HUDEP-2 (cell line): ENCODE data around the gene MYBPH.

Experiments
- DNase-seq, 76 experiments: peaks; one replicate each; lab custom pipeline; 2025; ENCODE audit not compliant: unreplicated experiment in 76 of 76; lab: John Stamatoyannopoulos, UW

Gene MYBPH

DNA sequence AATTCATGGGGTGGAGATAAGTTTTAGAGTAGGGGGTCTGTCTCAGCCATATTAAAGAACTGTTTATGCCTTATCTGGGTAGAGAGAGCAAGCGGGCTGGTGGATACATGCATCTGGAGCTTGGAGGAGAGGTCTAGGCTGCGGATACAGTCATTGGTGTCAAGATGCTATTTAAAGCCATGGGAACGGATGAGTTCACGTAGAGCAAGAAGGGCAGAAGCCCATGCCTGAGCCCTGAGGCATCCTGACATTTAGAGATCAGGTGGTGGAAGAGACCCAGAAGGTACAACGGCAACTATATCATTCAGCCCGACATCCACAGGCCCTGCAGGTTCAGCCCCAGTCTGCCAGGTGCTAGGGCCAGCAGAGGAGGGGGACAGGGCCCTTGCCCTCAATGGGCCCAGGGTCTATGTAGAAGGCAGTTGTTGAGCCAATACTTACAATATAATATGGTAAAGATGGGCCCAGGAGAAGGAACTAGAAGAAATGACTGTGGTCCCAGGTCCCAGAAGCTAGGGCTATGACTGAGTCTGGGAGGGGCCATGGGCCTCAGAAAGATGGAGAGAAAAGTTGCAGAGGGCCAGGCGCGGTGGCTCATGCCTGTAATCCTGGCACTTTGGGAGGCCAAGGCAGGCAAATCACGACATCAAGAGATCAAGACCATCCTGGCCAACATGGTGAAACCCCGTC is 26.0 kb upstream of the MYBPH start:
- DNase-seq = no peak

DNA sequence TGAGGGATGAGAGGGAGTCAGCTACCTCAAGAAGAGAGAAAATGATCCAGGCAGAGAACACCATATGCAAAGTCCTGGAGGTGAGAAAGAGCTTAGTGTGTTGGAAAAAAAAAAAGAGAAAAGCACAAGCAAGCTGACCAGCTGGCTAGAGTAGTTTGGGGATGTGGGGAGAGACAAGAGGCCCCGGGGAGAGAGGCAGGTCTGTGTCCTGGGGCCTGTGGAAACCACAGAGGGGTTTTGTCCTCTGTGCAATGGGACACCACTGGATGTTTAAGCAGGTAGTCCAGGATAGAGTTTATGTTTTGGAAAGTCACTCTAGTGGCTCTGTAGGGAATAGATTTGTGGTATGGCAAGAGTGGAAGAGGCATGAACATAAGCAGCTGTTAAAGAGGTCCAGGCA is 25.3 kb upstream of the MYBPH start:
- DNase-seq = no peak

DNA sequence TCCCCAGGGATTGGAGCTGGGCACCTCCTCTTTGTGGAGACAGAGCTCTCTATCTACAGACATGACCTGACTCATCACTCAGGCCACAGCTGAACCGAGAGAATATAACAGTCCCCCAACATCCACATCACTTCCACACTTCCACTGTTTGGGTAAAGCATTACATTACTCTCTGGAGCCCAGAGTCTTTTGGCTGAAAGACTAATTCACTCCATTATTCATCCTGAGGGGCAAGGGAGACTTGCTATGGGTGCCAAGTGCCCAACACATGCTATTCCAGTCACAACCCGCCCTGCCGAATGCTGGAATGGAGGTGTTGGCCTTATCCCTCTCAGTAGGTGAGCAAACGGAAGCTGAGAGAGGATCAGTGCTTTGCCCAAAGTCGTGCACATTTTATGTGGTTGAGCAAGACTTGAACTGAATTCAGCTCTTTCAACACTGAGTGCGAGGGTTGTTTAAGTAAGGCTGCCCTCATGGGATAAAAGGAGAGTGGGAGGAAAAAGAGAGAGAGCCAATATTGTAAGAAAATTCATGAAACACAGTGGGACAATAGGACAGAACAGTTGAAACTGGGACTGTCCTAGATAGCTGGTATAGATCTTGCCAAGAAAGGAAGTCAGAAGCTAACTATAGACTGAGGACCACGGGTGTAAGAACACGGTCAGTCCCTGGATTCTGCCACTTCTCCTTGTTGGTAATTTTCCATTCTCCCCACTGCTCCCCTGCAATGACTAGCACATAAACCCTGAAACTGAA is 24.4 kb upstream of the MYBPH start:
- no peak for DNase-seq

DNA sequence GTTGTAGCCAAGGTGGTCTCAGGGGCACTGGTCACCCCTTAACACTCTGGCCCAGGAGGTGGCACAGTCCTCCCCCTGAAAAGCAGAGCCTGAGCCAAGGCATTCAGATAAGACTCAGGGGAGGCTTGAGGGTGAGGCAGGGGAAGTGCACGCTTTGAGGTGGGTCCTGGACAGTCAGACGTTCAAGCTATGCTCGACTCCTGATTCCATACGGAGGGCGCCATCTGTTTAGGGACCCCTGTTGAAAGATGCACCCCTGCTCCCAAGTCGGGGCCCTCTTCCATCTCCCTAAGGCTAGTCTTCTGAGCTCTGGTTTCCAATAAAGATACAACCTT is 23.8 kb upstream of the MYBPH start:
- DNase-seq = no peak

DNA sequence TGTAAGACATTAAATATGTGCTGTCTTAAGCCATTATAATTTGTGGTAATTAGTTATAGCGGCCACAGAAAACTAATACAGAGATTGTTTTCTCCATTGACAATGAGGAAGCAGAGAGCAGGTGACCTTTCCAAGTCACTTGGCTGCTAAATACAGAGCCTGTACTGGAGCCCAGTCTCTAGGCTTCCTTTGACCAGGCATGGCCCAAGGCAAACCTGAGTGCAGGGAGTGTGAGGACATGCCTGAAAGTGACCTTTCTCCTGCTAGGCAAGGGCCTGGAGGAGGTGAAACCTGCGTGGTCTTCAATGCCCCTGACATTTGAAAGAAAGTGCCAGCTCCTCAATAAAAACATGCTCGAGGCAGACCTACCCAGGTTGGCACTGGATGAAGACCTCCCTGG is 23.4 kb upstream of the MYBPH start:
- no peak for DNase-seq

DNA sequence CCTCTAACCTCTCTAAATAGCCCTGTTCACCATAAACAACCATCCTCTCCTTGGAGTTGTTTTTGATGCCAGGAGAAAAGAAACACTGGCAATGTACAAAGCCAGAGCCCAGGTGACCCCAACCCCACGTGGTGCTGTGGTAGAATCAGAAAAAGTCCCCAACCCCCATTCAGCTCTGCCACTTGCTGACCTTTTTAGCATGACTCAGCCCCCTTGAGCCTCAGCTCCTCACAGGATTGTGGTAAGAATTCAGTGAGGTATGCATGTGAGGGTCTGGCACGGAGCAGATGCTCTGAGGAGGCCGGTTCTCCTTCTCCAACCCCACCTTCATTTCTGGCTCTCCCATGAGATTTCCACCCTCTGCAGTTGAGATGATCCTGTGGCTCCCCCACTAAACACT is 22.0 kb upstream of the MYBPH start:
- DNase-seq = no peak

DNA sequence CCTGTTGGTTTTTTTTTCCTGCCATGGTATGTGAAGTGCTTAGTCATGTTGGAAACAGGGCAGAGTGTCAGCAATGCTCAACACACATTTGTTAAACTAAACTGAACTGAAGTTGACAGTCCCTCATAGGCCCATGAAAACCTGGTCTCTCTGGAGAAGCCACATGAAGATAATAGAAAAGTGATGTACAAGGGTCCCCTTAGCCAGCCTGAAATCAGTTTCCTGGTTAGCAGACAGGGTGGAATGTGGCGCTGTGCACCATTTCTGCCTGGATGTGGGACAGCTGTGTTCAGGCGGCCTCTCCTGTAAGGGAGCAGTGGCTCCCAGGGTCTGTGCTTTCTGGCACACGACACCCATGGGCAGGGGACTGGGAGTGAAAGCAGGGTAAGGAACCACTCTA is 20.7 kb upstream of the MYBPH start:
- no peak for DNase-seq

DNA sequence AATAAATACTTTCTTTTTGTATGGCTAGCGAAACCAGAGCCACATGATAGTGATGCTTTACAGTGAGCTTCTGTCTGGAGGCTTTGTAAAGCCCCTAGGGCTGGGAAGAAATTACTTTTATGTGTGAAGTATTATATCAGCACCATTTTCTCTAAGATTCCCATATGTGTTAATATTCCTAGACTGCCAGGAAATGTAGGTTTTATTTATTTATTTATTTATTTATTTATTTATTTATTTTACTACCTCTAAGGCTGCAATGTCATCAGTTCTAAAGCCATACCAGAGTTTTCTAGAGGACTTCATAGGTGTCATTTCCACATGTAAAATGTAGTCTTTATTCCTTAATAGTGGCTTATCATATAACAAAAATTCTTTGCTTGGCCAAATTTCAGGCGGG is 15.3 kb upstream of the MYBPH start:
- DNase-seq = no peak

DNA sequence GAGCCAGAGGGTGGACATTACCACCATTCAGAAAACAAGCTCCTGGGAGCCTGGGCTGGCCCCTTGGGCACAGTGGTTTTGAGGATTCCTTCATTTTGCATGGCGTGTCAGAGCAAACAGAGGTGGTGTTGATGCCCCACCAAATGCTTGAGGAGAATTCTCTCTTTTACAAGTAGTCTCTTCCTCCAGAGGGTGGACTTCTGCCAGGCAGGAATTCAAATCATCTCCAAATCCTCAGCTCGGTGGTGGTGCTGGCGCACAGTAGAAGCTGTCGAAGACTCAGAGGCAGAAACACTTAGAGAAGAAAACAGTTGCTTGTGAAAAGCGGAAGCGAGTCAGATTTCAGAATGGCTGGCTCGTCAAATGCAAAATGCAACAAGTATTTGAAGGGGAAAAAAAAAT is 14.3 kb upstream of the MYBPH start:
- DNase-seq = no peak

DNA sequence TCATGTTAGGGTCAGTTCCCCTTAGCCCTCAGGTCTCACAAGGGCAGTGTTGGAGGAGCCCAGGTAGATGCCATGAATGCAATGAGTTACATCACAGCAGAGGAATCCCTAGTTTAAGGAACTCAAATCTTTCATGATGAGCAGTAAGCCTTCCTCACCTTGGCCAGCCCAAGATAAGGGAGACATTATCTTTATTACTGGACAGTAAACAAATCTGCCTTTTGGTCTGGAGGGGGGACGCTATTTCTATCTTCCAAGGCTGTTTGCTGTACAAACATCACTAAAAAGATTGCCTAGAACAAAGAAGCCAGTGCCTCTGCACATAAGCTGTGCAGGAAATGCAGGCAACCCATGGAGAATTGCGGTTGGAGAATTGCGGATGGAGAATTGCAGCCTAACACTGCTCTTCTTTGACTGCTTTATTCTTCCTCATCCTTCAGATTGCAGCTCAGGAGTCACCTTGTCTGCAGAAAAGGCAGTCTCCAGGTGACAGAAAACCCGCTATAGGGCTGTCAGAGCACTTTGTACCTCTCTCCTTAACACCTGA is 13.1 kb upstream of the MYBPH start:
- DNase-seq = no peak

DNA sequence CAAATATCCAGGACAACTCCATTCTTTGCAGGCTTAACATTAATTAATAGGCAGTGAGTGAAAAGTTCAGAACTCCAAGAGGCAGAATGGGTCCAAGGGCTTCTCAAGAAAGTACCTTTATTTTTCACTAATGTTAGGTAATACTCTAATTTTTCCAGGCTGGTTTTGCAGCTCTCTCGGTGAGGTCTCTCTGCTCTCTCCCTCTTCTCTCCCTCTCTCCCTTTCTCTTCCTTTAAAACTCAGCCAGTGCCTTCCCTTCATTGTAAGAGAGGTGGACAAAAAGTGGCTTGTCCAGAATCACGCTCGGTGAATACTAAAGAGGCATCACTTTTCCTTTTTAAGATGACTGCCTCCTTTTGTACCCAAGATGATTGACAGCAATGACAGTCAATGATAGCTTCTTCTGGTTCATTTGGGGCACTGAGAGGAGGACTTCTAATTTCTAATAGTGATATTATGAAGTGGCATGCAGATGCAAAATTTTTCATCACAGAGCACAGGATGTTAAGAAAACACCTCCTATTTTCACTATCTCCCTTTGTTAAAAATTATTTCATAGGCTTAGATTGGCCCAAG is 12.2 kb upstream of the MYBPH start:
- no peak for DNase-seq

DNA sequence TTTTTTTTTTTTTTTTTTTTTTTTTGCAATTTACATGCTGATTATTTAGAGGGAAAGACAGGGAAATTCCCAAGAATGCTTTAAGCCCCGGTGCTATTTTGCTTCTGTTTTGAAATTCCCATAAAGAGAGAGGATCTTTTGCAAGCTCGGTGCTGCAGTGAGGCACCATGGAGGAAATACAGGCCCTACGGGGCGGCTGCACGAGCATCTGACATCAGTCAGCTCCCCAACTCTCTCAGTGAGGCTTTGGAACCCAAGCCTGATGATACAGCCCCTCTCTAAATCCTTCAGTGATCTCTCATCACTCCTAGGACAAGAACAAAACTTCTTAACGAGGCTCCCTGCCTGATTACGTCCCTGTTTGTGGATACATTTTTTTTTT is 11.7 kb upstream of the MYBPH start:
- no peak for DNase-seq

DNA sequence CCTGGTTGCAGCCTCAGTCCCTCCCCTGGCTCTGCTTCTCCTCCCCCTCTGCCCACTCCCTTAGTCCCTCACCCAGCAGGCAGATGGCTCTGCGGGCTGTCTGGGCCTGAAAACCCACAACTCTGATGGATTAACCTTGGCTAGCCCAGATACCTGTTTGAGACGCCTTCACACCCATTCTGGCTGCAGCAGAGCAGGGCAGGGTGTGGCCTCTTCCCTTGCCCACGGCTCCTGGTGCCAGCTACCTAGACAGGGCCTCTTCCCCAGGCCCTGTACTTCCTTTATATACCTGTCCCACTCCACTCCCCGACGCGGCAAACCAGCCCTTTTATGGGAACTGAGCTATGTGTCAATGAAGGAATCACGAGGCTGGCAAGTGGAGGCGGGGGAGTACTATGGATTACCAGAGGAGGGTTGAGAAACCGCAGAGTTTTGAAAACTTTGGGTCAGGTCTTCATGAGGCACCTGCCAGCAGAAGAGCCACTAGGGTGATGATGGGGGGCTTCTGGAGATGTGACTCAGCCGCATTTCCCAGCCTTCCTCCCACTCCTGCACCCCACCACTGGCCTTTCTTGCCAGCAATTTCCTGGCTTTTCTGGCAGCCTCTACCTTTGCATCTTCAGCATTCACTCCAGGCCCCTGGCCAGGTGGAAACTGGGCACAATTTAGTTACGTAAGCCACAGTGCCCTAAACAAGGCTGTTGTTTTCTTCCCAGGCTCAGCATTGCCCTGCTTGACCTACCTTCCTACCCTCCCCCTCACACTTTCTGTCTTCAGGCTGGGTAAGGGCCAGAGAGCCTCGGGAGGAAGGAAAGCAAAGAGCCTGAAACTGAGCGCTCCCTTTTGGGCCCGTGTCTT is 11.0 kb upstream of the MYBPH start, which contains the start of gene CHI3L1:
Gene CHI3L1, minus strand, starts transcription at position 259 of the 858 bp plus-strand sequence. Its CDS starts 81 bp downstream, at position 178.
- no peak for DNase-seq

DNA sequence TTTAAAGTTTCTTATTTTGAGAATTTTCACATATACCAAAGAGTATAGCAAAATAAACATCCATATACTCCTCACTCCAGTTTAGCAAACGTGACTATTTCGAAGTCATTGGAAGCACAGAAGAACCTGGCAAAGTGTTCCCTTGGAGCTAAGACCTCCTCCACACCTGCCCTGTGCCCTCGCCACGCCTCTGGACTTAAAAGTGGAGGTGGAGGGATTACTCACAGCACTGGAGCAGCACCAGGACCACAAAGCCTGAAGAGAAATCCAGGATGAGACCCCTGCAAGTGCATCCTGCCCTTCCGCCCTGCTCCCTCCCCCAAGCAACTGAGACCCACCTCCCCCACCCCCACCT is 10.4 kb upstream of the MYBPH start:
- DNase-seq = no peak

DNA sequence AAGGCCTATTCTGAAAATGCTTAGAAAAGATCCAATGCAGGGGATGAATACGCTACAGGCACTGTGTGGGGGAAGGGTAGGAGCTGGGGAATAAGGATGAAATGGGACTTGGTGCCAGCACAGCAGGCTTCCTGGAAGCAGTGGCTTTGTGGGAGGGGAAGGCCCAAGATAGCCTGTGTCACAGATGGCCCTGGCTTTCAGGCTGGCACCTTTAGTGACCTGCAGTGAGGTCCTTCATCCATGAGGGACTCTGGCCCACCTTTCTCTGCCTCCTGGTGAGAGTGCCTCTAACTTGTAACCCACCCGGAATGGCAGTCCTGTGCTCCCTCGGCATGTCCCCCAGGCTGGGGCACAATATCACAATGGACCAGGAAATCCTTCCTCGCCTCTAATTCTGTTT is 10.0 kb upstream of the MYBPH start:
- no peak for DNase-seq

DNA sequence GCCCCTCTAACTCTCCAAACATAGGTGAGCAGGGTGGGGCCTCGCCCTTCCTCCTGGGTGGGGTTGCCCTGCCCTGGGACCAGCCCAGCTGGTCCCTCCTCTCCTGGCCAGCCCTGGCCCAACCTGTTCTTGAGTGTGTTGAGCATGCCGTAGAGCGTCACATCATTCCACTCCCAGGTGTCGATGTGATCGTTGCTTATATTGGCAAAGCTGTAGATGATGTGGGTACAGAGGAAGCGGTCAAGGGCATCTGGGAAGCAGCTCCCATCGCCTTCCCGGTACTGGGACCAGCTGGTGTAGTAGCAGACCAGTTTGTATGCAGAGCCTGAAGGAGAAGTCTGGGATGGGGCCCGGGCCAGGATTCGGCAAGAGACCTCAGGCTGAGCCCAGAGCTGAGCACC is 9.4 kb upstream of the MYBPH start:
- no peak for DNase-seq

DNA sequence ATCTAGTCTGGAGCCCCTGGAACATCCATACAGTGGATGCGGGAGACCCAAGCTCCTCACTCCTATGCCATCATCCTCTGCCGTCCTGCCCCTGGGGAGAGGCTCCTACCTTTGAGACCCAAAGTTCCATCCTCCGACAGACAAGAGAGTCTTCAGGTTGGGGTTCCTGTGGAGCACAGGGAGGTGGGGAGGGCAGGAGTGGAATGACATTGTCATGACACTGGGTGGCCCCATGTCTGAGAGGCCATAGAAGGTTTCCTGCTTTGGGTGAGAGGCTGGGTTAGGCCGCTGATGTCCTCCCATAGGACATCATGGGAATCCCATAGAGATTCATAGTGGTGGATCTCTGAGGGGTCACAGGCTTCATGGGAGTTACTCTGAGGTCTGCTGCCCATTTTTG is 8.8 kb upstream of the MYBPH start:
- no peak for DNase-seq

DNA sequence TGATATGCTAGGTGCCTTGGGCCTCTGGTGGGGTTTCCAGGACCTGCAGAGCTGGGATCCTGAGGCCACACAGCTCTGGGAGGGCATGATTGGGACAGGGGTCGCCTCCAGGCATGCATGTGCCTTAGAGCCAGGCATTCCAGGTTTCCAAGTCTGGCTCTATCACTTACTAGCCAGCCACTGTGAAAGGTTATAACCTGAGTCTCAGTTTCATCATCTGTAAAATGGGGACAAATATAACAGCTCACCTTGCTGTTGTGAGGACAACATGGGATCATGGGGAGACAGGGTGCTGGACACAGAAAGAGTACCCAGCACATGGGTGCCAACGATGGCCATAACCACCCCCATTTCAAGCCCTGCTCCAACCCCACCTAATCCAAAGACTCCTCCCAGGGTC is 8.2 kb upstream of the MYBPH start:
- DNase-seq = no peak

DNA sequence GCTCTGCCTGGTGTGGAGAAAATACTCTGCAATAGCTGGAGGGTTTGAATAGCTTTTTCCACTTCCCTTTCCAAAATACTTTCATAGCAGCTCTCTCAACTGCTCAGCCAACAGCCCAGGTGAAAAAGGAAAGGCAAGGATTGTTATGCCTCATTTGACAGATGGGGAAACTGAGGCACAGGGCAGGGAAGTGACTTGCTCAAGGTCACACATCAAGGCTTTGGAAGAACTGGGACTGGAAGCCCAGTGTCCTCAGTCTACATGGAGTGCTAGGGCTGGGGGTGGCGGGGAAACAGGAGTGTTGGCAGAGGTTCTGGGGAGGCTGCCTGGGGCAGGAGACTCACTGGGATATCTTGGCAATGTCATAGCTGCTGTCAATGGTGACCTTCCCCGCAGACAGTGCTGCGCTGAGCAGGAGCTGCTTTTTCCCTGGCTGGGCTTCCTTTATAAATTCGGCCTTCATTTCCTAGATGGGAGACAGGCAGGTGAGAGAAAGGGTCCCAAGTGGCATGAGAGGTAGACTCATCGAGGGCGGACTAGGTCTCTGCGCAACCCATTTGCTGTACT is 6.8 kb upstream of the MYBPH start:
- no peak for DNase-seq

DNA sequence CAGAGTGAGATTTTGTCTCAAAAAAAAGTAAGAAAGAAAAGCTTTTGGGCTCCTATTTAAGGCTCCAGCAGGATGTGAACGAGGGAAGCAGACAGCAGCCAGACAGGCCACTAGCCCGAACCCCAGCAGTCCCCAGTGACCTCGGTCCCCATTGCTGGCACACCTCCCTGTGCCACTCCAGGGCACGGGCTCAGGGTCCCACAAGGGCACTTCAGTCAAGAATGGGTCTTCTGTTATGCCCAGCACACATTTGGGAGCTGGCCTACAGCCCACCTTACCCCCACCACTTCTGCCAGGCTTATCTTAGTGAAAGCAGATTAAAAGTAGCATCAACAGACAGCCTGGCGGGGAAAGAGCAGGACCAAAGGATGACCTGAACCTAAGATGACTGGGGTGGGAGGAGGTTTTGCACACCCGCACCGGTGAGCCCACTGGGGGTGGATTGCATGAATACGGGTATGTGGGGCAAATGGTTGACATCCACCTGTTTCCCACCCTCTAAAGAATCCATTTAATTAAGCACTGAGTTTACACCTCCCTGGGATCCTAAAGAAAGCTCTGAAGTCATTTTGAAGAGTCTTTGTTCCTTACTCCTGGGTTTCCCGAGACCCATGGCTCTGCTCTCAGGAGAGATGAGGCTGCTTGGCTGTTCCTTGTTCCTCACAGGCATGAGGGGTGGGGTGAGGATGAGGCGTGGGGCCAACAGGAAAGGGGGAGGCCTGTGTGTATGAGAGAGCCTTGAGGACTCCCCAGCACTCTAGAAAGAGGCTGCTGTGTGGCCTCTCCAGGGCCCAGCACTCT is 6.2 kb upstream of the MYBPH start:
- no peak for DNase-seq
